ENCODE measurements around the gene ARFGAP2.

Gene ARFGAP2

DNA sequence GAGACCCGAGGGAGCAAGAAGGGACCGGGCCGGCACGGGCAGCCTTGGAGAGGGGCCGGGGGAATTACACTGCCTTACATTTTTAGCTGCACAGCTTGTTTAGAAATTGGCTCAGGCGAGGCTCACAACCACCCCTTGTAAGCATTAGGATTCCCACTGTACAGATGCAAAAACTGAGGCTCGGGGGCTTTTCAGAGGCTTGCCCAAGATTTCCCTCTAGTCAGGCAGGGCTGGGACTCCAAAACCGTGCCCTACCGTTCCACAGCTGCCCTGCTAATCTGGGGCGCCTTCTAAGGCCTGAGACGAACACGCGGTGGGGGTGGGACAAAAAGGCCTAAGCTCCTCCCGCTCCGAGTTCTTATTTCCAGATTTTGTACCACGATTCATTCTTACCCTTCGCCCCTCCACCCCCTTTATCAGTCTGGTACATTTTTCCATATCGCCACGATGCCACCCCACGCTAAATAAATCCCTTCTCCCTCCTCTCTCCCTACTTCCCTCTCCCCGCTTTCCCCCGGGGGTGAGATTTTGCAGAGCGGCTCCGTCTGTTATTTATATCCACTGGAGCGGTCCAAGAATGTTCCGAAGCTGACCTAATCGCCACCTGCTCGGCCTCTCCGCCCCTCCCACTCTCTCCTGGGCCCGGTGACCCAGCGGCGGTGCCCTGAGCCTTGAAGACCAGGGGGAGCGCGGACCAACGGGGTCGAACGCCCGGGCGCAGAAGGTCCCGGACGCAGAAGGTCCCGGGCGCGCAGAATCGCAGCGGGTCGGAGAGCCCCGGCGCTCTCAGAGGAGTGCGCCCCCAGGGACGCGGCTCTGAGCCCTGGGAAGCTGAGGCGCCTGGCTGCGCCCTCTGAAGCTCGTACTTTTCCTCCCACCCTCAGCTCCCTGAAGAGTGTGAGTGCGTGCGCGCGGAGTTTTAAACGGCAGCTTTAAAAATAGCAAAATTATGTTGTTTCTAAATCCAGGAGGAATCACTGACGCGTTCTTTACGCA, 10.3 kb upstream of the ARFGAP2 start (continued):
- no peak for TF ChIP-seq GLI2 (tag by site-specific recombination; IDR thresholded peaks at IDR 0.05; ENCODE audit: borderline replicate concordance, low read depth)
- no peak for TF ChIP-seq ZNF558 (tag by site-specific recombination; IDR thresholded peaks at IDR 0.05)
- no peak for TF ChIP-seq ZNF626 (tag by site-specific recombination; IDR thresholded peaks at IDR 0.05)
- TF ChIP-seq MYNN (tag by site-specific recombination; IDR thresholded peaks at IDR 0.05; ENCODE audit: borderline replicate concordance) = no peak
- TF ChIP-seq ZNF24 (tag by site-specific recombination; IDR thresholded peaks at IDR 0.05) = no peak
- TF ChIP-seq GLIS2 (tag by site-specific recombination; IDR thresholded peaks at IDR 0.05) = peak; percentile 19; the same call in 1 of the 2 replicates
- TF ChIP-seq ZNF157 (tag by site-specific recombination; IDR thresholded peaks at IDR 0.05) = no peak
- TF ChIP-seq GFI1B (tag by site-specific recombination; IDR thresholded peaks at IDR 0.05) = no peak
- no peak for TF ChIP-seq ZNF701 (tag by site-specific recombination; IDR thresholded peaks at IDR 0.05)
- no peak for TF ChIP-seq PRDM1 (tag by site-specific recombination; IDR thresholded peaks at IDR 0.05)
- no peak for TF ChIP-seq ZNF211 (tag by site-specific recombination; IDR thresholded peaks at IDR 0.05; ENCODE audit: low read depth)
- TF ChIP-seq ZNF221 (tag by site-specific recombination; IDR thresholded peaks at IDR 0.05; ENCODE audit: borderline replicate concordance) = no peak
- TF ChIP-seq, protein P1, sequence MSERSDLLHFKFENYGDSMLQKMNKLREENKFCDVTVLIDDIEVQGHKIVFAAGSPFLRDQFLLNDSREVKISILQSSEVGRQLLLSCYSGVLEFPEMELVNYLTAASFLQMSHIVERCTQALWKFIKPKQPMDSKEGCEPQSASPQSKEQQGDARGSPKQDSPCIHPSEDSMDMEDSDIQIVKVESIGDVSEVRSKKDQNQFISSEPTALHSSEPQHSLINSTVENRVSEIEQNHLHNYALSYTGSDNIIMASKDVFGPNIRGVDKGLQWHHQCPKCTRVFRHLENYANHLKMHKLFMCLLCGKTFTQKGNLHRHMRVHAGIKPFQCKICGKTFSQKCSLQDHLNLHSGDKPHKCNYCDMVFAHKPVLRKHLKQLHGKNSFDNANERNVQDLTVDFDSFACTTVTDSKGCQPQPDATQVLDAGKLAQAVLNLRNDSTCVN (tag by site-specific recombination; optimal IDR thresholded peaks at IDR 0.05) = peak; percentile 50
- TF ChIP-seq ZNF132 (tag by site-specific recombination; IDR thresholded peaks at IDR 0.05; ENCODE audit: borderline replicate concordance) = no peak
- TF ChIP-seq ZNF10 (tag by site-specific recombination; IDR thresholded peaks at IDR 0.05) = no peak
- TF ChIP-seq HOXA7 (CRISPR knock-in tag; IDR thresholded peaks at IDR 0.05; ENCODE audit: borderline replicate concordance) = no peak
- TF ChIP-seq SP2 (tag by site-specific recombination; IDR thresholded peaks at IDR 0.05) = peak; percentile 20
- TF ChIP-seq ZNF121 (tag by site-specific recombination; IDR thresholded peaks at IDR 0.05) = no peak
- no peak for TF ChIP-seq ZNF138 (tag by site-specific recombination; IDR thresholded peaks at IDR 0.05; ENCODE audit: borderline replicate concordance)
- no peak for TF ChIP-seq ZNF169 (tag by site-specific recombination; IDR thresholded peaks at IDR 0.05)
- TF ChIP-seq ZNF37A (tag by site-specific recombination; IDR thresholded peaks at IDR 0.05) = no peak
- no peak for TF ChIP-seq ZNF585B (tag by site-specific recombination; IDR thresholded peaks at IDR 0.05)
- TF ChIP-seq ZNF202 (tag by site-specific recombination; IDR thresholded peaks at IDR 0.05; ENCODE audit: borderline replicate concordance) = no peak
- TF ChIP-seq, protein P2, sequence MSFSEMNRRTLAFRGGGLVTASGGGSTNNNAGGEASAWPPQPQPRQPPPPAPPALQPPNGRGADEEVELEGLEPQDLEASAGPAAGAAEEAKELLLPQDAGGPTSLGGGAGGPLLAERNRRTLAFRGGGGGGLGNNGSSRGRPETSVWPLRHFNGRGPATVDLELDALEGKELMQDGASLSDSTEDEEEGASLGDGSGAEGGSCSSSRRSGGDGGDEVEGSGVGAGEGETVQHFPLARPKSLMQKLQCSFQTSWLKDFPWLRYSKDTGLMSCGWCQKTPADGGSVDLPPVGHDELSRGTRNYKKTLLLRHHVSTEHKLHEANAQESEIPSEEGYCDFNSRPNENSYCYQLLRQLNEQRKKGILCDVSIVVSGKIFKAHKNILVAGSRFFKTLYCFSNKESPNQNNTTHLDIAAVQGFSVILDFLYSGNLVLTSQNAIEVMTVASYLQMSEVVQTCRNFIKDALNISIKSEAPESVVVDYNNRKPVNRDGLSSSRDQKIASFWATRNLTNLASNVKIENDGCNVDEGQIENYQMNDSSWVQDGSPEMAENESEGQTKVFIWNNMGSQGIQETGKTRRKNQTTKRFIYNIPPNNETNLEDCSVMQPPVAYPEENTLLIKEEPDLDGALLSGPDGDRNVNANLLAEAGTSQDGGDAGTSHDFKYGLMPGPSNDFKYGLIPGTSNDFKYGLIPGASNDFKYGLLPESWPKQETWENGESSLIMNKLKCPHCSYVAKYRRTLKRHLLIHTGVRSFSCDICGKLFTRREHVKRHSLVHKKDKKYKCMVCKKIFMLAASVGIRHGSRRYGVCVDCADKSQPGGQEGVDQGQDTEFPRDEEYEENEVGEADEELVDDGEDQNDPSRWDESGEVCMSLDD (tag by site-specific recombination; IDR thresholded peaks at IDR 0.05) = 0 out of 2 replicates have a peak, but pooled peaks have one; percentile 18
- TF ChIP-seq ZNF335 (tag by site-specific recombination; conservative IDR thresholded peaks at IDR 0.05) = peak; percentile 93
- TF ChIP-seq, protein P3, sequence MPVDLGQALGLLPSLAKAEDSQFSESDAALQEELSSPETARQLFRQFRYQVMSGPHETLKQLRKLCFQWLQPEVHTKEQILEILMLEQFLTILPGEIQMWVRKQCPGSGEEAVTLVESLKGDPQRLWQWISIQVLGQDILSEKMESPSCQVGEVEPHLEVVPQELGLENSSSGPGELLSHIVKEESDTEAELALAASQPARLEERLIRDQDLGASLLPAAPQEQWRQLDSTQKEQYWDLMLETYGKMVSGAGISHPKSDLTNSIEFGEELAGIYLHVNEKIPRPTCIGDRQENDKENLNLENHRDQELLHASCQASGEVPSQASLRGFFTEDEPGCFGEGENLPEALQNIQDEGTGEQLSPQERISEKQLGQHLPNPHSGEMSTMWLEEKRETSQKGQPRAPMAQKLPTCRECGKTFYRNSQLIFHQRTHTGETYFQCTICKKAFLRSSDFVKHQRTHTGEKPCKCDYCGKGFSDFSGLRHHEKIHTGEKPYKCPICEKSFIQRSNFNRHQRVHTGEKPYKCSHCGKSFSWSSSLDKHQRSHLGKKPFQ (tag by site-specific recombination; IDR thresholded peaks at IDR 0.05) = no peak
- TF ChIP-seq, protein P4, sequence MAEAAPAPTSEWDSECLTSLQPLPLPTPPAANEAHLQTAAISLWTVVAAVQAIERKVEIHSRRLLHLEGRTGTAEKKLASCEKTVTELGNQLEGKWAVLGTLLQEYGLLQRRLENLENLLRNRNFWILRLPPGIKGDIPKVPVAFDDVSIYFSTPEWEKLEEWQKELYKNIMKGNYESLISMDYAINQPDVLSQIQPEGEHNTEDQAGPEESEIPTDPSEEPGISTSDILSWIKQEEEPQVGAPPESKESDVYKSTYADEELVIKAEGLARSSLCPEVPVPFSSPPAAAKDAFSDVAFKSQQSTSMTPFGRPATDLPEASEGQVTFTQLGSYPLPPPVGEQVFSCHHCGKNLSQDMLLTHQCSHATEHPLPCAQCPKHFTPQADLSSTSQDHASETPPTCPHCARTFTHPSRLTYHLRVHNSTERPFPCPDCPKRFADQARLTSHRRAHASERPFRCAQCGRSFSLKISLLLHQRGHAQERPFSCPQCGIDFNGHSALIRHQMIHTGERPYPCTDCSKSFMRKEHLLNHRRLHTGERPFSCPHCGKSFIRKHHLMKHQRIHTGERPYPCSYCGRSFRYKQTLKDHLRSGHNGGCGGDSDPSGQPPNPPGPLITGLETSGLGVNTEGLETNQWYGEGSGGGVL (tag by site-specific recombination; IDR thresholded peaks at IDR 0.05) = peak; percentile 81
- TF ChIP-seq SETDB1 (IDR thresholded peaks at IDR 0.05; ENCODE audit: insufficient read length, low read length) = no peak

Data from HEK293 (cell line).